Measurements from ENCODE around the gene CELA3A. TPM values are rescaled to one million over a fixed set of nuclear protein-coding genes. Genes with fewer than 3 reads are reported as not detected.

The CELA3A gene
- total and polyA plus RNA-seq, 2 of the 8 experiments (the other 6 are each of a cell fraction or from before 2014, with no cell fraction given): not detected

DNA sequence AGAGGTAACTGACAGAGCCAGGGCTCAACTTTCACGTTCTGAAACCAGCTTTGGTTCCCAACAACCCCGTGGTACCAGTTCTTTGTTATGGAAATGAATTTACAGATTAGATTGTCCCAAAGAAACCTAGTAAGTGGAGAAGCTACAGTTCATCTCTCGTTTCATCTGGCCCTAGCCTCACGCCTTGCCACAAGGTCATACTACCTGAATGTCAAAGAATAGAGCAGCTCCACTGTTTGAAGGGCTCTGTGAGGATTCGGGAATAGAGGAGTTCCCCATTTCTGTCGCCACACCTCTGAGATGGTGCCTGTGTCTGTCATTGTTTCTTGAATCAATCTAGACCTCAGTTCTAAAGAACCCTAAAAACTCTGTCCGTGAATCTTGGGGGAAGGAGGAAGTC is 36.1 kb downstream of the CELA3A start:
- Histone ChIP-seq H4K20me1 (replicated peaks in 1 of 2; ENCODE audit: control insufficient read depth in 1 of 2, insufficient read depth in 2 of 2, low read length in 2 of 2) (no peaks in the 10 kb centered on the region), H2BK120ac (replicated peaks; ENCODE audit: low read depth, low read length) (no peak overlapping the region), H3K4me1 (replicated peaks in 1 of 4; ENCODE audit: control insufficient read depth in 3 of 4, insufficient read depth in 4 of 4, low read length in 3 of 4) (peaks cover 3 to 9% (median 6%) of the 10 kb centered on the region in 4 experiments; a peak in 5 of 7 replicates), H3K4ac (replicated peaks; ENCODE audit: insufficient read length, low read depth, low read length) (no peak overlapping the region), H2AFZ (ENCODE audit: low read length) (no peak overlapping the region), H3K27me3 (replicated peaks in 1 of 4; ENCODE audit: control insufficient read depth in 3 of 4, extremely low read depth in 1 of 4, insufficient read depth in 3 of 4, low read length in 3 of 4) (no peaks in the 10 kb centered on the region), H2BK15ac (ENCODE audit: low read length) (no peak overlapping the region), H3K4me2 (ENCODE audit: insufficient read depth in 1 of 2, low read depth in 2 of 2, low read length in 2 of 2) (peak overlapping the region; percentile 8 to 35; a peak in 2 of 4 replicates), H3K9ac (replicated peaks in 1 of 4; ENCODE audit: extremely low read depth in 1 of 4, low read depth in 3 of 4, low read length in 3 of 4) (no peak overlapping the region), H4K8ac (ENCODE audit: extremely low read depth, insufficient read depth, low read length) (no peak overlapping the region), H3K36me3 (ENCODE audit: control insufficient read depth in 2 of 4, insufficient read depth in 4 of 4, low read length in 3 of 4) (no peaks in the 10 kb centered on the region), H3K4me3 (ENCODE audit: extremely low read depth in 1 of 4, insufficient read depth in 2 of 4, low read depth in 3 of 4, low read length in 4 of 4) (no peak overlapping the region), H3K18ac (ENCODE audit: extremely low read depth, low read length) (no peak overlapping the region), H2BK12ac (ENCODE audit: low read depth, low read length) (no peak overlapping the region), H3K14ac (ENCODE audit: insufficient read length) (no peak overlapping the region), H2BK5ac (ENCODE audit: low read depth, low read length) (no peak overlapping the region), H3K56ac (replicated peaks; ENCODE audit: insufficient read length, low read depth, low read length) (no peak overlapping the region), H2AK5ac (ENCODE audit: low read depth, low read length) (no peak overlapping the region), H2BK20ac (ENCODE audit: low read length) (no peak overlapping the region), H3K79me2 (ENCODE audit: control insufficient read depth in 1 of 2, insufficient read depth in 2 of 2, low read length in 2 of 2) (no peaks in the 10 kb centered on the region), H4K5ac (ENCODE audit: insufficient read length, low read depth, low read length) (no peak overlapping the region), H3K79me1 (ENCODE audit: low read depth, low read length) (no peaks in the 10 kb centered on the region), H3K23ac (ENCODE audit: insufficient read length) (no peak overlapping the region), H3K27ac (ENCODE audit: low read depth, low read length) (no peak overlapping the region), H4K91ac (replicated peaks; ENCODE audit: insufficient read length, low read length) (no peak overlapping the region), H3K9me3 (ENCODE audit: insufficient read depth in 2 of 2, low read depth in 1 of 2, low read length in 1 of 2) (no peaks in the 10 kb centered on the region), H3K23me2 (ENCODE audit: low read depth, low read length) (no peaks in the 10 kb centered on the region)
- CTCF ChIA-PET (ENCODE audit: partially characterized antibody): interaction anchor here (0.6 to 1.2 kb wide), 4 partner anchors 10 to 462 kb away, joined by 3 to 4 read pairs (median 4); no protein-coding TSS in a partner anchor
- POLR2A ChIA-PET (ENCODE audit: partially characterized antibody): interaction anchor here (0.9 to 4.5 kb wide), 3 partner anchors 9 to 13 kb away, joined by 3 to 26 read pairs (median 3); no protein-coding TSS in a partner anchor
- WGBS, 2 experiments (ENCODE audit: extremely low coverage in 1 of 2, insufficient coverage in 1 of 2, insufficient read length in 1 of 2, insufficient replicate concordance in 2 of 2, low coverage in 1 of 2, low lambda C conversion rate in 2 of 2, missing lambda C conversion rate in 1 of 2): 52% methylated on average over 7 of the region's 7 CpGs; no CpG with 5 or more reads in 1 of the 2 experiments
- DNase-seq (ENCODE audit: low read depth in 1 of 2, low spot score in 2 of 2) (no peak), FAIRE-seq (no peak)
- TF ChIP-seq CBX5 (IDR thresholded peaks at IDR 0.05; ENCODE audit: low read depth, low read length): no peak
- TF ChIP-seq JUN (IDR thresholded peaks at IDR 0.05; ENCODE audit: low read depth, low read length): no peak
- no peak for TF ChIP-seq SRF (IDR thresholded peaks at IDR 0.05; ENCODE audit: low read depth, low read length)
- TF ChIP-seq E2F6 (IDR thresholded peaks at IDR 0.05): no peak
- no peak for TF ChIP-seq FOSL1 (IDR thresholded peaks at IDR 0.05; ENCODE audit: insufficient read depth, low read depth, low read length)
- TF ChIP-seq ASH2L (IDR thresholded peaks at IDR 0.05; ENCODE audit: low read length): no peak
- TF ChIP-seq KDM1A (IDR thresholded peaks at IDR 0.05; ENCODE audit: borderline replicate concordance, low read length): no peak
- no peak for TF ChIP-seq SP1 (IDR thresholded peaks at IDR 0.05; ENCODE audit: low read depth, low read length)
- TF ChIP-seq GABPA (IDR thresholded peaks at IDR 0.05; ENCODE audit: borderline replicate concordance, insufficient read depth, low read length): no peak
- no peak for TF ChIP-seq EP300 (IDR thresholded peaks at IDR 0.05; ENCODE audit: borderline replicate concordance in 1 of 2, low read depth in 2 of 2, low read length in 2 of 2)
- TF ChIP-seq, protein P1, sequence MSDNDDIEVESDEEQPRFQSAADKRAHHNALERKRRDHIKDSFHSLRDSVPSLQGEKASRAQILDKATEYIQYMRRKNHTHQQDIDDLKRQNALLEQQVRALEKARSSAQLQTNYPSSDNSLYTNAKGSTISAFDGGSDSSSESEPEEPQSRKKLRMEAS (IDR thresholded peaks at IDR 0.05): no peak
- no peak for TF ChIP-seq SIRT6 (IDR thresholded peaks at IDR 0.05; ENCODE audit: low read length)
- TF ChIP-seq, protein P2, sequence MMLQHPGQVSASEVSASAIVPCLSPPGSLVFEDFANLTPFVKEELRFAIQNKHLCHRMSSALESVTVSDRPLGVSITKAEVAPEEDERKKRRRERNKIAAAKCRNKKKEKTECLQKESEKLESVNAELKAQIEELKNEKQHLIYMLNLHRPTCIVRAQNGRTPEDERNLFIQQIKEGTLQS (IDR thresholded peaks at IDR 0.05; ENCODE audit: insufficient read depth, low read depth, low read length): no peak
